ENCODE measurements around the gene PFKFB4.

DNA sequence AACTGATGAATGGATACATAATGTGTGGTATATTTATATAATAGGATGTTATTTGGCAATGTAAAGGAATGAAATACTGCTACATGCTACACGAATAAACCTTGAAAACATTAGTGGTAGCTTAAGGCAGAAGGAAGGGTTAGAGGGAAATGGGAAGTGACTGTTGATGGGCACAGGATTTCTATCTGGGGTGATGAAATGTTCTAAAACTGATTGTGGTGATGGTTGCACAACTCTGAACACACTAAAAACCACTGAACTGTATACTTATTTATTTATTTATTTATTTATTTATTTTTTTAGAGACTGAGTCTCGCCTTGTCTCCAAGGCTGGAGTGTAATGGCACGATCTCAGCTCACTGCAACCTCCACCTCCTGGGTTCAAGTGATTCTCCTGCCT lies 27.8 kb downstream of the PFKFB4 start:
- TF ChIP-seq, protein P1, sequence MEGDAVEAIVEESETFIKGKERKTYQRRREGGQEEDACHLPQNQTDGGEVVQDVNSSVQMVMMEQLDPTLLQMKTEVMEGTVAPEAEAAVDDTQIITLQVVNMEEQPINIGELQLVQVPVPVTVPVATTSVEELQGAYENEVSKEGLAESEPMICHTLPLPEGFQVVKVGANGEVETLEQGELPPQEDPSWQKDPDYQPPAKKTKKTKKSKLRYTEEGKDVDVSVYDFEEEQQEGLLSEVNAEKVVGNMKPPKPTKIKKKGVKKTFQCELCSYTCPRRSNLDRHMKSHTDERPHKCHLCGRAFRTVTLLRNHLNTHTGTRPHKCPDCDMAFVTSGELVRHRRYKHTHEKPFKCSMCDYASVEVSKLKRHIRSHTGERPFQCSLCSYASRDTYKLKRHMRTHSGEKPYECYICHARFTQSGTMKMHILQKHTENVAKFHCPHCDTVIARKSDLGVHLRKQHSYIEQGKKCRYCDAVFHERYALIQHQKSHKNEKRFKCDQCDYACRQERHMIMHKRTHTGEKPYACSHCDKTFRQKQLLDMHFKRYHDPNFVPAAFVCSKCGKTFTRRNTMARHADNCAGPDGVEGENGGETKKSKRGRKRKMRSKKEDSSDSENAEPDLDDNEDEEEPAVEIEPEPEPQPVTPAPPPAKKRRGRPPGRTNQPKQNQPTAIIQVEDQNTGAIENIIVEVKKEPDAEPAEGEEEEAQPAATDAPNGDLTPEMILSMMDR (IDR thresholded peaks at IDR 0.05; ENCODE audit: low read length), result no peak
- TF ChIP-seq EZH2 (IDR thresholded peaks at IDR 0.05; ENCODE audit: borderline replicate concordance, low read length), result no peak

Data from OCI-LY1 (cell line).